ENCODE data around the gene PTGIR. TPM values are rescaled to one million over a fixed set of nuclear protein-coding genes. Genes with fewer than 3 reads are reported as not detected.

The PTGIR gene
- total and polyA plus RNA-seq, 2 experiments from 2014 or later = 3.2 to 4.8 TPM

DNA sequence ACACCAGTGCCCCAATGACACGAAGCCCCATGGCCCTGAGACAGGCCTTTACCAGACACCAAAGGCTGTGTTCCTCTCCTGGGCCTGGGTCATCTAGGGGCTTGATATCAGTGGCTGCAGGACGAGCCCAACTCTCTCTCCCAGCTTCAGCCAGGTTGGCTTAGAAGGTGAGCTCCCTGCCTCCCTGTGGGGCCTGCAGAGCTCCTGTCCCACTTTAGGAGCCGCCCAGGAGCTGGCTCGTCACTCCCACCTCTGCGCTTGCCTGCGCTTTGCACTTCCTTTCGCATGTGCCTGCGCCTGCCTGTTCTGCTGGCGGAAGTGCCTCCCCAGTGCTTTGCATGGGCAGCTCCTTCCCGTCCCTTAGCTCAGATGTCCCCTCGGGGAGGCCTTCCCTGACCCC, 18.9 kb downstream of the PTGIR start:
- no peaks in the 10 kb centered on the region for H3K9me3 ChIP-seq (ENCODE audit: low read depth)
- no peaks in the 10 kb centered on the region for H3K27me3 ChIP-seq
- no peak for DNase-seq (ENCODE audit: low spot score)
- H2AFZ ChIP-seq = no peak overlapping the region
- TF ChIP-seq EZH2phosphoT487 (IDR thresholded peaks at IDR 0.05; ENCODE audit: low read depth, severe bottlenecking, unreplicated experiment) (no peak), EZH2 (IDR thresholded peaks at IDR 0.05; ENCODE audit: borderline replicate concordance) (no peak)
- TF ChIP-seq, protein P1, sequence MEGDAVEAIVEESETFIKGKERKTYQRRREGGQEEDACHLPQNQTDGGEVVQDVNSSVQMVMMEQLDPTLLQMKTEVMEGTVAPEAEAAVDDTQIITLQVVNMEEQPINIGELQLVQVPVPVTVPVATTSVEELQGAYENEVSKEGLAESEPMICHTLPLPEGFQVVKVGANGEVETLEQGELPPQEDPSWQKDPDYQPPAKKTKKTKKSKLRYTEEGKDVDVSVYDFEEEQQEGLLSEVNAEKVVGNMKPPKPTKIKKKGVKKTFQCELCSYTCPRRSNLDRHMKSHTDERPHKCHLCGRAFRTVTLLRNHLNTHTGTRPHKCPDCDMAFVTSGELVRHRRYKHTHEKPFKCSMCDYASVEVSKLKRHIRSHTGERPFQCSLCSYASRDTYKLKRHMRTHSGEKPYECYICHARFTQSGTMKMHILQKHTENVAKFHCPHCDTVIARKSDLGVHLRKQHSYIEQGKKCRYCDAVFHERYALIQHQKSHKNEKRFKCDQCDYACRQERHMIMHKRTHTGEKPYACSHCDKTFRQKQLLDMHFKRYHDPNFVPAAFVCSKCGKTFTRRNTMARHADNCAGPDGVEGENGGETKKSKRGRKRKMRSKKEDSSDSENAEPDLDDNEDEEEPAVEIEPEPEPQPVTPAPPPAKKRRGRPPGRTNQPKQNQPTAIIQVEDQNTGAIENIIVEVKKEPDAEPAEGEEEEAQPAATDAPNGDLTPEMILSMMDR (IDR thresholded peaks at IDR 0.05; ENCODE audit: poor library complexity) = no peak
- H3K36me3 ChIP-seq (replicated peaks; ENCODE audit: insufficient read depth, low read depth) = no peaks in the 10 kb centered on the region
- peaks cover 61% of the 10 kb centered on the region for H3K79me2 ChIP-seq
- H3K9me2 ChIP-seq (replicated peaks; ENCODE audit: insufficient read depth) = no peaks in the 10 kb centered on the region
- peaks cover 48% of the 10 kb centered on the region for H4K20me1 ChIP-seq (ENCODE audit: insufficient read depth, poor library complexity, severe bottlenecking)
- H3K27ac ChIP-seq = no peak overlapping the region
- WGBS (ENCODE audit: low lambda C conversion rate, missing lambda C conversion rate) = 92% methylated on average over 11 of the region's 11 CpGs
- H3K4me1 ChIP-seq (ENCODE audit: insufficient read depth) = peaks cover 16% of the 10 kb centered on the region
- no peak overlapping the region for H3K4me3 ChIP-seq
- H3K4me2 ChIP-seq = no peak overlapping the region

DNA sequence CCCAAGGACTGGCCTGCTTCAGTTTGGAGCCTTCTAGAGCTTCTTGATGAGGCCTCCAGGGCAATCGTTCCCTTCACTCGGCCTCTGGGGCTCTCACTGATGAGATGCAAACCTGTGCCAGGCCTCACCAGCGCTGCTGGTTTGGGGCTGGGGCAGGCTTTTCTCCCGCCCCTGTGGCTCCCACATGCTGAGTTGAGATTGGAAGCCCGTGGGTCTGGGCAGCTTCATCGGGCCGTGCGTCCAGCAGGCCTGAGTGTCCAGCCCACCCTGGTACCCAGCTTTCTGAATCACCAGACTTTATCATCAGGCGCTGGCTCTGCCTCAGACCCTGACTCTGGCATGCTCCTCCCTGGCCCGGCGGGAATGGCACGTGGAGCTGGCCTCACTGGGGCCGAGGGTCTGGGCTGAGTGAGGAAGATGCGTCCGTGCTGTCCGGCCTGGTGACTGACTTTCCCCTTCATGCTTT, 19.5 kb downstream of the PTGIR start:
- TF ChIP-seq EZH2 (IDR thresholded peaks at IDR 0.05; ENCODE audit: borderline replicate concordance) (no peak), EZH2phosphoT487 (IDR thresholded peaks at IDR 0.05; ENCODE audit: low read depth, severe bottlenecking, unreplicated experiment) (no peak)
- TF ChIP-seq, protein P1 (IDR thresholded peaks at IDR 0.05; ENCODE audit: poor library complexity) = no peak
- Histone ChIP-seq H3K4me3 (no peak overlapping the region), H3K27me3 (no peaks in the 10 kb centered on the region), H3K9me3 (ENCODE audit: low read depth) (no peaks in the 10 kb centered on the region), H2AFZ (no peak overlapping the region), H3K27ac (no peak overlapping the region), H3K79me2 (peaks cover 61% of the 10 kb centered on the region), H3K4me1 (ENCODE audit: insufficient read depth) (peaks cover 16% of the 10 kb centered on the region), H3K4me2 (peak overlapping the region; percentile 87), H3K9me2 (replicated peaks; ENCODE audit: insufficient read depth) (no peaks in the 10 kb centered on the region), H3K36me3 (replicated peaks; ENCODE audit: insufficient read depth, low read depth) (no peaks in the 10 kb centered on the region), H4K20me1 (ENCODE audit: insufficient read depth, poor library complexity, severe bottlenecking) (peaks cover 48% of the 10 kb centered on the region)
- DNase-seq (ENCODE audit: low spot score) = no peak
- WGBS (ENCODE audit: low lambda C conversion rate, missing lambda C conversion rate) = 89% methylated on average over 16 of the region's 16 CpGs

DNA sequence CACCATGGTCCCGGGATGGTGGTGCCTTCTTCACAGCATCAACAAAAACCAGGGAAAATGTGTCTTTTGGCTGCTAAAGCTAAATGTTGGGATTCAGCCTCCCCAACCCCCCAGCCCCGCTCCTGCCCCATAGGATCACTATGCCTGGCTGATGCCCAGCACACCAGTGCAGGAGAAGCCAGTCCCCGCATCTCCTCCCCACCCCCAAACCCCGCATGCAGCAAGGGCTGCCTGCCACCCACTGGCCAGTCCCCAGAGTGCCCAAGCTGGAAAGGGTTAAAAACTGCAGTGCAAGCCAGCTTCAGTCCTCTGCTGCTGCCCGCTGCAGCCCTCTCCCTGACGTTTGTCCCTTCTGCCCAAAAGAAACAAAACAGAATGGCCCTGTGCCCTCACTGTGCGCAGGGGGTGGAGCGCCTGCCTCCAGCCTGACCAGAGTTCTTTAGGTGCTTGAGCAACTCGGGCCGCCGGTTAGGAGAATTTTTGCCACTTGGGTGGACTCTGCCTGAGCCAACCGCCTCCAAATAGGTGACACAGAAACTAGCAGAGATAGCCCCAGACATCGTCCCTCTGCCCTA, 20.0 kb downstream of the PTGIR start:
- H3K4me2 ChIP-seq = peak overlapping the region; percentile 87
- H3K36me3 ChIP-seq (replicated peaks; ENCODE audit: insufficient read depth, low read depth) = no peaks in the 10 kb centered on the region
- peaks cover 61% of the 10 kb centered on the region for H3K79me2 ChIP-seq
- no peaks in the 10 kb centered on the region for H3K9me3 ChIP-seq (ENCODE audit: low read depth)
- no peak overlapping the region for H3K27ac ChIP-seq
- peaks cover 48% of the 10 kb centered on the region for H4K20me1 ChIP-seq (ENCODE audit: insufficient read depth, poor library complexity, severe bottlenecking)
- H3K4me3 ChIP-seq = no peak overlapping the region
- H3K9me2 ChIP-seq (replicated peaks; ENCODE audit: insufficient read depth) = no peaks in the 10 kb centered on the region
- TF ChIP-seq EZH2phosphoT487 (IDR thresholded peaks at IDR 0.05; ENCODE audit: low read depth, severe bottlenecking, unreplicated experiment) = no peak
- no peak for TF ChIP-seq EZH2 (IDR thresholded peaks at IDR 0.05; ENCODE audit: borderline replicate concordance)
- TF ChIP-seq, protein P1 (IDR thresholded peaks at IDR 0.05; ENCODE audit: poor library complexity) = no peak
- no peaks in the 10 kb centered on the region for H3K27me3 ChIP-seq
- 81% methylated on average over 12 of the region's 13 CpGs for WGBS (ENCODE audit: low lambda C conversion rate, missing lambda C conversion rate)
- DNase-seq (ENCODE audit: low spot score) = peak; percentile 8
- H3K4me1 ChIP-seq (ENCODE audit: insufficient read depth) = peaks cover 16% of the 10 kb centered on the region
- H2AFZ ChIP-seq = no peak overlapping the region
